H1 (cell line): ENCODE measurements around the gene ARHGEF1. TPM values are rescaled to one million over a fixed set of nuclear protein-coding genes. Genes with fewer than 3 reads are reported as not detected.

Experiments used
- CTCF ChIA-PET: fragments of 300-600 bp; sonication (Branson Sonifier 250); formaldehyde crosslinking; loops from one replicate; lab custom pipeline; 2021; ENCODE audit not compliant: partially characterized antibody; lab: Charles Lee
- POLR2A ChIA-PET: fragments of 300-600 bp; sonication (Branson Sonifier 250); formaldehyde crosslinking; loops from one replicate; lab custom pipeline; 2021; ENCODE audit warnings: inconsistent platforms; ENCODE audit not compliant: partially characterized antibody; lab: Charles Lee
- DNase-seq, 2 experiments: peaks; one replicate each; pipeline versions ENCODE4 v3.0.0 to v3.0.0-alpha.2; 2010 to 2022; ENCODE audit warnings: low spot score in 2 of 2, low read depth in 1 of 2, mixed read lengths in 1 of 2
- FAIRE-seq: peaks from 2 replicates; lab custom pipeline; 2011; peaks lifted over from hg19 to GRCh38; lab: Jason Lieb, UNC
- H2AFZ ChIP-seq: 2 replicates; pipeline ENCODE4 v1.8.1; 2012; ENCODE audit warnings: low read length, inconsistent platforms
- H2AK5ac ChIP-seq: 2 replicates; pipeline ENCODE4 v1.6.1; 2013; ENCODE audit warnings: low read depth, low read length
- H2BK120ac ChIP-seq: replicated peaks from 2 replicates; pipeline ENCODE3; 2013; ENCODE audit warnings: low read depth, low read length, inconsistent platforms
- H2BK12ac ChIP-seq: 2 replicates; pipeline ENCODE4 v1.6.1; 2013; ENCODE audit warnings: low read depth, low read length
- H2BK15ac ChIP-seq: 2 replicates; pipeline ENCODE4 v1.6.1; 2013; ENCODE audit warnings: low read length
- H2BK20ac ChIP-seq: 2 replicates; pipeline ENCODE4 v1.6.1; 2013; ENCODE audit warnings: low read length
- H2BK5ac ChIP-seq: 2 replicates; pipeline ENCODE4 v1.6.1; 2013; ENCODE audit warnings: low read depth, low read length
- H3K14ac ChIP-seq: 2 replicates; pipeline ENCODE4 v1.6.1; 2013; ENCODE audit warnings: inconsistent platforms; ENCODE audit not compliant: insufficient read length
- H3K18ac ChIP-seq: 2 replicates; pipeline ENCODE4 v1.6.1; 2013; ENCODE audit warnings: low read length; ENCODE audit errors: extremely low read depth
- H3K23ac ChIP-seq: 2 replicates; pipeline ENCODE4 v1.6.1; 2013; ENCODE audit warnings: inconsistent platforms; ENCODE audit not compliant: insufficient read length
- H3K23me2 ChIP-seq: 2 replicates; pipeline ENCODE4 v1.6.1; 2013; ENCODE audit warnings: low read depth, low read length
- H3K27ac ChIP-seq: 2 replicates; pipeline ENCODE4 v1.6.1; 2011; ENCODE audit warnings: low read depth, low read length, inconsistent platforms
- H3K27me3 ChIP-seq, 4 experiments: replicated peaks in 1 of 4; 1 replicate in 1 of 4; 2 replicates in 3 of 4; pipeline versions ENCODE4 v1.6.1 to v1.8.1; 2011 to 2013; ENCODE audit warnings: low read length in 3 of 4, mild to moderate bottlenecking in 3 of 4, inconsistent platforms in 2 of 4, mixed read lengths in 2 of 4, moderate library complexity in 1 of 4; ENCODE audit not compliant: control insufficient read depth in 3 of 4, insufficient read depth in 3 of 4; ENCODE audit errors: extremely low read depth in 1 of 4
- H3K36me3 ChIP-seq, 4 experiments: 2 replicates each; pipeline versions ENCODE4 v1.6.1 to v1.8.1; 2011 to 2013; ENCODE audit warnings: mild to moderate bottlenecking in 4 of 4, low read length in 3 of 4, moderate library complexity in 2 of 4, control low read depth in 1 of 4, inconsistent platforms in 1 of 4; ENCODE audit not compliant: insufficient read depth in 4 of 4, control insufficient read depth in 2 of 4
- H3K4ac ChIP-seq: replicated peaks from 2 replicates; pipeline ENCODE3; 2013; ENCODE audit warnings: low read length, low read depth, mixed read lengths, inconsistent platforms; ENCODE audit not compliant: insufficient read length
- H3K4me1 ChIP-seq, 4 experiments: replicated peaks in 1 of 4; 1 replicate in 1 of 4; 2 replicates in 3 of 4; pipeline versions ENCODE4 v1.6.1 to v1.8.1; 2011 to 2013; ENCODE audit warnings: low read length in 3 of 4, inconsistent platforms in 2 of 4, mixed read lengths in 1 of 4; ENCODE audit not compliant: insufficient read depth in 4 of 4, control insufficient read depth in 3 of 4
- H3K4me2 ChIP-seq, 2 experiments: 2 replicates each; pipeline versions ENCODE4 v1.6.1 to v1.8.1; 2011 to 2013; ENCODE audit warnings: low read depth in 2 of 2, low read length in 2 of 2, control low read depth in 1 of 2, inconsistent platforms in 1 of 2, mild to moderate bottlenecking in 1 of 2; ENCODE audit not compliant: insufficient read depth in 1 of 2
- H3K4me3 ChIP-seq, 4 experiments: fragments of 200-600, 300-600 bp in 1 of 4; sonication (generic), shearing (Covaris generic), sonication (Bioruptor Twin) in 1 of 4; 2 replicates each; pipeline versions ENCODE4 v1.5.1 to v1.8.1; 2011 to 2016; ENCODE audit warnings: low read length in 4 of 4, low read depth in 3 of 4, control low read depth in 2 of 4, inconsistent platforms in 2 of 4, mild to moderate bottlenecking in 2 of 4, mixed read lengths in 1 of 4, moderate library complexity in 1 of 4; ENCODE audit not compliant: insufficient read depth in 2 of 4; ENCODE audit errors: extremely low read depth in 1 of 4
- H3K56ac ChIP-seq: replicated peaks from 2 replicates; pipeline ENCODE3; 2013; ENCODE audit warnings: low read depth, mild to moderate bottlenecking, mixed read lengths, low read length, inconsistent platforms; ENCODE audit not compliant: insufficient read length
- H3K79me1 ChIP-seq: 2 replicates; pipeline ENCODE4 v1.6.1; 2013; ENCODE audit warnings: low read depth, low read length, control low read depth
- H3K79me2 ChIP-seq, 2 experiments: 2 replicates each; pipeline versions ENCODE4 v1.6.1 to v1.8.1; 2012 to 2013; ENCODE audit warnings: low read length in 2 of 2, mild to moderate bottlenecking in 2 of 2, inconsistent platforms in 1 of 2; ENCODE audit not compliant: insufficient read depth in 2 of 2, control insufficient read depth in 1 of 2
- H3K9ac ChIP-seq, 4 experiments: replicated peaks in 1 of 4; 1 replicate in 1 of 4; 2 replicates in 3 of 4; pipeline versions ENCODE4 v1.6.1 to v1.8.1; 2011 to 2013; ENCODE audit warnings: low read depth in 3 of 4, low read length in 3 of 4, control low read depth in 2 of 4, mild to moderate bottlenecking in 2 of 4, moderate library complexity in 2 of 4, inconsistent platforms in 1 of 4; ENCODE audit errors: extremely low read depth in 1 of 4
- H3K9me3 ChIP-seq, 2 experiments: 2 replicates each; pipeline versions ENCODE4 v1.6.1 to v1.8.1; 2012 to 2013; ENCODE audit warnings: mild to moderate bottlenecking in 2 of 2, moderate library complexity in 2 of 2, control low read depth in 1 of 2, inconsistent platforms in 1 of 2, low read depth in 1 of 2, low read length in 1 of 2, mixed read lengths in 1 of 2; ENCODE audit not compliant: insufficient read depth in 2 of 2
- H4K20me1 ChIP-seq, 2 experiments: replicated peaks in 1 of 2; 2 replicates each; pipeline versions ENCODE3 to v1.8.1; 2011 to 2013; ENCODE audit warnings: inconsistent platforms in 2 of 2, low read length in 2 of 2, mild to moderate bottlenecking in 1 of 2; ENCODE audit not compliant: insufficient read depth in 2 of 2, control insufficient read depth in 1 of 2
- H4K5ac ChIP-seq: 2 replicates; pipeline ENCODE4 v1.6.1; 2013; ENCODE audit warnings: low read length, low read depth, mixed read lengths, inconsistent platforms; ENCODE audit not compliant: insufficient read length
- H4K8ac ChIP-seq: 2 replicates; pipeline ENCODE4 v1.8.0; 2013; ENCODE audit warnings: mild to moderate bottlenecking, moderate library complexity, low read length, inconsistent platforms; ENCODE audit not compliant: insufficient read depth; ENCODE audit errors: extremely low read depth
- H4K91ac ChIP-seq: replicated peaks from 2 replicates; pipeline ENCODE3; 2013; ENCODE audit warnings: low read length, mixed read lengths, inconsistent platforms; ENCODE audit not compliant: insufficient read length
- E2F6 ChIP-seq: IDR thresholded peaks from 2 replicates; pipeline ENCODE4 v1.6.1; 2012; ENCODE audit warnings: inconsistent platforms
- MAX ChIP-seq: IDR thresholded peaks from 2 replicates; pipeline ENCODE4 v1.6.1; 2012; ENCODE audit warnings: inconsistent platforms
- WGBS, 2 experiments: shearing (Covaris generic) in 1 of 2; methylation state at CpG; one replicate each; pipeline versions ENCODE4 v1.1.6 to v1.1.7; 2013 to 2015; ENCODE audit warnings: low lambda C conversion rate in 2 of 2, mixed read lengths in 2 of 2, inconsistent platforms in 1 of 2, low coverage in 1 of 2, missing lambda C conversion rate in 1 of 2; ENCODE audit not compliant: insufficient replicate concordance in 2 of 2, insufficient coverage in 1 of 2, insufficient read length in 1 of 2; ENCODE audit errors: extremely low coverage in 1 of 2, missing lambda C conversion rate in 1 of 2; 5-methylcytosine and 5-hydroxymethylcytosine counted together
- polyA plus RNA-seq, 7 experiments: library from polyadenylated mRNA; depleted of rRNA in 3 of 7; stranded (reverse) in 5 of 7; unstranded in 2 of 7; fragments of >200 nt in 5 of 7; fragments of 200-250 nt in 2 of 7; gene quantifications; 1 replicate in 5 of 7; 2 replicates in 1 of 7; 4 replicates in 1 of 7; pipeline versions ENCODE4 v1.2.1 to v1.2.3, GENCODE V29; 2011 to 2013; ENCODE audit warnings: missing spikeins in 2 of 7, mixed read lengths in 2 of 7
- total RNA-seq: library from RNA; stranded (reverse); fragmentation: NEBNext Ultra II Directional; extraction: Animal tissue kit (Norgen Biotek cat#: 25700); gene quantifications from 2 replicates; pipeline ENCODE4 v1.2.1, GENCODE V29; 2021

ARHGEF1 gene
- total and polyA plus RNA-seq, 2 of the 8 experiments (the other 6 are each of a cell fraction or from before 2014, with no cell fraction given) = 23.0 to 49.0 TPM

- CTCF ChIA-PET = interaction anchor here (1.0 to 1.3 kb wide), 3 partner anchors 10 to 51 kb away, joined by 3 to 5 read pairs (median 3); no protein-coding TSS in a partner anchor
- H4K8ac ChIP-seq = no peak overlapping the region
- POLR2A ChIA-PET = interaction anchor here (0.7 to 3.8 kb wide), 5 partner anchors 12 to 60 kb away, joined by 3 to 20 read pairs (median 5); no protein-coding TSS in a partner anchor
- peak; percentile 42; the same call in 1 of the 2 replicates for TF ChIP-seq E2F6
- TF ChIP-seq MAX = peak; percentile 47; the same call in 1 of the 2 replicates
Measured at GRCh38 chr19:41924151-41925145, 41.5 kb downstream of the ARHGEF1 start.

More at GRCh38 chr19:41924151-41925145, 41.5 kb downstream of the ARHGEF1 start:
- Histone ChIP-seq H3K36me3 (no peaks in the 10 kb centered on the region), H3K4me2 (no peak overlapping the region), H3K79me2 (no peaks in the 10 kb centered on the region), H2AK5ac (no peak overlapping the region), H3K56ac (no peak overlapping the region), H3K4me1 (peaks cover 6 to 20% (median 16%) of the 10 kb centered on the region in 4 experiments), H2BK20ac (no peak overlapping the region), H4K91ac (no peak overlapping the region), H4K5ac (no peak overlapping the region), H3K9me3 (no peaks in the 10 kb centered on the region), H3K14ac (no peak overlapping the region), H2BK120ac (no peak overlapping the region), H3K23me2 (peaks cover 10% of the 10 kb centered on the region), H2BK12ac (no peak overlapping the region), H4K20me1 (peaks cover 7 to 36% of the 10 kb centered on the region in 2 experiments), H2BK5ac (no peak overlapping the region), H3K27ac (no peak overlapping the region), H3K4me3 (no peak overlapping the region), H3K79me1 (no peaks in the 10 kb centered on the region), H3K27me3 (peaks cover 90 to 99% (median 96%) of the 10 kb centered on the region in 4 experiments), H2AFZ (no peak overlapping the region), H2BK15ac (0 out of 2 replicates have a peak overlapping the region, but pooled peaks have one; percentile 81), H3K4ac (peak overlapping the region; percentile 33), H3K18ac (no peak overlapping the region), H3K23ac (no peak overlapping the region), H3K9ac (no peak overlapping the region)
- 46% methylated on average over 13 of the region's 13 CpGs; no CpG with 5 or more reads in 1 of the 2 experiments for WGBS, 2 experiments
- no peak for DNase-seq
- FAIRE-seq = no peak
